NCI-H226 (cell line): ENCODE data around the gene GAS2L2.

ENCODE experiments used
- DNase-seq: peaks from one replicate; pipeline ENCODE4 v3.0.0-alpha.2; 2015

Gene GAS2L2

GRCh38 chr17:35752945-35753764 is at the start of gene GAS2L2:
Gene GAS2L2 (minus strand): TSS chr17:35753239. CDS start chr17:35752850, 389 bp downstream.
- DNase-seq: no peak

DNA sequence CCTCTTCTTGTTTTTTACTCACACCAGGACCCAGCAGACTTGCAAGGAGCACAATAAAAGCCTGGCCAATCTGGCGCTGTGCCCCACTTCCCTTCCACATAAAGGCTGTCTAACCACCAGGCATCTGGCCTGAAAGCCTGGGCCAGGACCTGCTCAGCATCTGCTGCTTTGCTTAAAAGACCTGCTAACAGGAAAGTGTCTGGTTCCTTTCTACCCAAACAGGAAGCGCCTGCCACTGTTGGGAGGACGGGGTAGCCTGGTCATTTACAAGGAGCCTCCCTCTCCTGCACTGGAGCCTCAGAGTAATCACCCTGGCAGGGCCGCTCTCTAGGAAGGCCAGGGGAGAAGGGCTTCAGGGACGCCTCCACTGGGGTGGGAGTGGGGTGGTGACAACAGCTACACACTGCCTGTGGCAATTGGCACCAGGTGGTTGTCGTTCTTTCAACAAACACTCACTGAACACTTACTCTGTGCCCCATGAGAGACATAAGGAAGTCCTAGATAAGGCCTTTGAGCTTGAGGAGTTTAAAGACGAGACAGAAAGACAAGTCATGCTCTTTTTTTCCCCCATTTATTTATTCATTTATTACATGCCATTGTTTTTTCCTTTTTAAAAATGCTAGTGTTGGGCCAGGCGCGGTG is 48.7 kb upstream of the GAS2L2 start:
- no peak for DNase-seq

GRCh38 chr17:35799942-35800341 is 46.9 kb upstream of the GAS2L2 start:
- peak; percentile 94 for DNase-seq

DNA sequence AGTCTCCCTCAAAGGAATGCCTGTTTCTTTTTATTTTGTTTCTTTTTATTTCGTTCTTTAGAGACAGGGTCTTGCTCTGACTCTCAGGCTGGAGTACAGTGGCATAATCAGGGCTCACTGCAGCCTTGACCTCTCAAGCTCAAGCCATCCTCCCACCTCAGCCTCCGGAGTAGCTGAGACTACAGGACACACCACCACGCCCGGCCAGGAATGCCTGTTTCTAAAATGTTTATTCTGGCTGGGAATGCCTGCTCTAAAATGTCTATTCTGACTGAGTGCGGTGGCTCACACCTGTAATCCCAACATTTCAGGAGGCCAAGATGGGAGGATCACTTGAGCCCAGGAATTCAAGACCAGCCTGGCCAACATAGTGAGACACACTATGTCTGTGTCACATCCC is 44.9 kb upstream of the GAS2L2 start:
- DNase-seq: no peak

DNA sequence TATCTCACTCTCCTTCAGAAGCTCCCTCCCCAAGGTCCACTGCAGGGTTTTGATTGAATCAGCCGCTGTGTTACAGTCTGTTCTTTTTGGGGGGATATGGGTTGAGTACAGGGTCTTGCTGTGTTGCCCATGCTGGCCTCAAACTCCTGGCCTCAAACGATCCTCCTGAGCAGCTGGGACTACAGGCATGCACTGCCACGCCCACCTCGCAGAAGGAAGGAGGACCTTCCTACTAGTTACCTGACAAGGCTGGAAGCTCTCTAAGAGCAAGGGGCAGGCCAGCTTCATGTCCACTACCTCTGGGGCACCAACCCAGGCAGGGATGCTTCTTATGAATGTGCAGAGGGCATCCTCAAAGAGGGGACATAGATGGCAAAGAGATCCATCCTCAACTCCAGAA is 44.3 kb upstream of the GAS2L2 start:
- DNase-seq: no peak

DNA sequence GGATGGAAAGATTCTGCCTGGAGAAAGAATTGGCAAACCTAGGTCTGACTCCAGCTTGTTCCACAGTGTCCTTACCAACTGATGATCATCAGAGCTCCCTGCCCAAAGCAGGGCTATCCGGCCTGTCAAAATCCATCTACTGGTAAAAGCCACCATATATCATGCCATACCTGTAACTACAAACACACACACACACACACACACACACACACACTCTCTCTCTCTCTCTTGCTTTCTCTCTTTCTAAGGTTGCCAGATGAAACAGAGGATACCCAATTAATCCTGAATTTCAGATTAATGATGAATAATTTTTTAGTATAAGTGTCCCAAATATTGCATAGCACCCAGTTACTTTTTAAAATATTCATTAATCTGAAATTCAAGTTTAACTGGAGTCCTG is 43.9 kb upstream of the GAS2L2 start:
- no peak for DNase-seq

DNA sequence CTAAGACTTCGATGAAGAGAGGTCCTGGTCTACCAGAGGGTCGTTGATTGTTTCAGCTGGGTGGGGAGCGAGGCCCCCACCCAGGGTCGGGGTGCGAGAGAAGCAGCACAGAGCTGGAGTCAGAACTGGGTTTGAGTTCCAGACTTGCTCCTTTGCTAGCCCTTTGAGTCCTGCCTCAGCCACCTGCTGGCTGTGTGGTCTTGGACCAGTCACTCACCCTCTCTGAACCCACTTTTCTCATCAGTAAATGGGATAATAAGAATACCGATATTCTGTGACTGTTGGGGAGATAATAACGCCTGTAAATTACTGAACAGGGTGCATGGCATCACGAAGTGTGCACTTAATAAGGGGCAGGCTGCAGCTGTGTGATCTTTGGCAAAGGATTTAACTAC is 42.8 kb upstream of the GAS2L2 start:
- no peak for DNase-seq

- no peak for DNase-seq
Measured at GRCh38 chr17:35795007-35795870, 42.2 kb upstream of the GAS2L2 start, which contains the start of gene MMP28. Gene MMP28 (minus strand): TSS chr17:35795641. CDS start chr17:35795377, 264 bp downstream.

GRCh38 chr17:35793257-35793656 is 40.2 kb upstream of the GAS2L2 start:
- no peak for DNase-seq

DNA sequence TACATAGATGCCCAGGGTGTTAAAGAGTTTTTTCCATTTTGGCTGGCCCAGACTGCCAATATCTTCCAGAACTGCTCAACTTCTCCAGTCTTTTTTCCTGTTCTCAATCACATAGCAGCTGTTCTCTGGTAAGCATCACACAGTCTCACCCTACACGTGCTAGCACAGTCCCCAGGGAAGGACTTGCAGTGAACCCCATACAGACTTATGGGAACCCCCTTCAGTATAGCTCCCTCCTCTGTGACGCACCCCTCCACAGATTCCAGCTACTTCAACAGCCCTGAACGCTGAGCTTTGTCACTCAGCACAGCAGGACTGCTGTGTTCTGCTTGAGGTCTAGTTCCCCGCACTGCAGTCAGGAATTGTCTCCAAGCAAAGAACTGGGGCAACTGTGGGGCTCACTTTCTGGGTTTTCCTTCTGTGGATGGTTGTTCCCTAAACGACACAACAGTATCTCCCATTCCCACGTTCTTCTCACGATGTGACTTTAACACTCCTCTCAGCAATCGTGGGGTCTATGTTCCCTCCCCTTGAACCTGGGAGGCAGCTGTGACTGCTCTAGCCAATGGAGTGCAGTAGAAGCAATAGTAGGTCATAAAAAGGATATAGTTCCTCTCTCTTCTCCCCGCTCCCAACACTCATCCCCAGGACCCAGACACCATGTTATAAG is 38.8 kb upstream of the GAS2L2 start:
- no peak for DNase-seq

- DNase-seq: peak; percentile 18
Measured at GRCh38 chr17:35790841-35791240, 37.8 kb upstream of the GAS2L2 start.

GRCh38 chr17:35788477-35789368 is 35.7 kb upstream of the GAS2L2 start:
- DNase-seq: peak; percentile 90

- DNase-seq: no peak
Measured at GRCh38 chr17:35786941-35787432, 33.9 kb upstream of the GAS2L2 start.

GRCh38 chr17:35784895-35785294 is 31.9 kb upstream of the GAS2L2 start:
- DNase-seq: peak; percentile 13

DNA sequence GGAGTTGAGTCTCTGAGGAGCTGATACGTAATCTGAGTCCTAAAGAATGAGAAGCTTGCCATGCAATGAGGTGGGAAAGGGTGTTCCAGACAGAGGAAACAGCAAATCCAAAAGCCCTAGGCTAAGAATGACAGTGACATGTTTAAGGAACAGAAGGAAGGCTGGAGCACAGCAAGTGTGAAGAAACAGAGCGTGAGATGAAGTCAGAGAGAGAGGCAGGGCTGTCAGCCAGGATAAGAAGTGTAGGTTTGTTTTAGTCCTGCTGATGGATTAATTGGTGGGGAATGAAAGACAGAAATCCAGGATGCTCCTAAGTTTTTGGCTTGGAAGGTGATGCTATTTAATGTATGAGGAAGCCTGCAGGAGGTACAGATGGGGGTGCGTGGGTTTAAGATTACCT is 27.9 kb upstream of the GAS2L2 start:
- no peak for DNase-seq

DNA sequence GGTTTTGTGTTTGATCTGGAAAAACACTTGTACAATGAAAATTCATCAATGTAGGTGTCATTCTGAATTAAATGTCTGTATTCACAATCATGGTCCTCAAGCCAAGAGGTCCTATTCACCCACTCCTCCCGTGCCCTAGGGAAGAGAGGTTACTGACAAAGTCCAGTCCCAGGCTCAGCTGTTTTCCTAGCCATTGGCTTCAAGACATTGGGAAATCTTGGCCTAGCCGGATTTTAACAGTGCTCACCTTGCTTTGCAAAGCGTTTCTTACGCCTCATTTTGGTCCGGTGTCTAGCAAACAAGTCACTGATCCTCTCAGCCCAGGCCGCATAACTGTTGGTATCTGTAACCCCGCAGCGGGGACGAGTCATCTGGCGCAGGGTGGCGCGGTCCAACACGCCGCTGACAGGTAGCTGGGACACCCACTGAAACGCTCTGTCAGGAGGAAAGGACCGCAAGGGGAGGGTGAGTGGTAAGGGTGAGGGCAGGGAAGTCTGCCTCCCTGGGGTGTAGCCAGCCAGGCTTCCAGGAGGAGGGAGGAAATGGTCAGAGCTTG is 25.7 kb upstream of the GAS2L2 start:
- DNase-seq: no peak

DNA sequence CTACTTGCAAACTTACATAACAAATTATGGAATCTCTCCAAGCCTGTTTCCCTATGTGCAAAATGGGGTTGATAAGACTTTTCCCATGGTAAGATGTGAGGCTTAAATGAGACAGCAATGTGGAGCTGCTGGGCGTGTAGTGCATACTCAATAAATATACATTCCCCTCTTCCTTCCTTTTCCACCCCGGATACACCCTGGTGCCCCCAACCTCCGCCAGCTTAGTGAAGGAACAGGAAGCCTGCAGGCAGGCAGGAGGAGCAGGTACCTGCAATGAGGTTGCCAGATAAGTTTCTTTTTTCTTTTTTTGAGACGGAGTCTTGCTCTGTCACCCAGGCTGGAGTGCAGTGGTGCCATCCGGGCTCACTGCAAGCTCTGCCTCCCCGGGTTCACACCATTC is 22.5 kb upstream of the GAS2L2 start:
- DNase-seq: no peak

GRCh38 chr17:35775039-35775438 is 22.0 kb upstream of the GAS2L2 start:
- no peak for DNase-seq

DNA sequence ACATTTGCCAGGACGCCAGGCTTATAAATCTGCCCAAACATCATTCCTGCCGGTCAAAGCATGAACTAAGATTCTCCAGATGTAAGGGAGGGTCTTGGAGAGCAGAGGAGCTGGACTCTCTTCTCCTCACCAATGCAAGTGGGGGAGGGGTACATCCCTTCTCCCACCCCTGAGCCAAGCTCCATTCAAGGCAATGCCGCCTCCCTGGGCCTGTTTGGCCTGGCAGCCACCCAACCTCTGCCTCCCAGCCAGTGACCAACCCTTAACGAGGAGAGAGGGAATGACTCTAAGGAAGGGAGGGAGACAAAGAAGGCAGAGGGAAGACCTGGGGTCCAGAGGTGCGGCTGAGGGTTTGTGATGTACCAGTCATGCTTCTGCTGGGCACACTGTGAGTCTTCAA is 21.5 kb upstream of the GAS2L2 start:
- no peak for DNase-seq

DNA sequence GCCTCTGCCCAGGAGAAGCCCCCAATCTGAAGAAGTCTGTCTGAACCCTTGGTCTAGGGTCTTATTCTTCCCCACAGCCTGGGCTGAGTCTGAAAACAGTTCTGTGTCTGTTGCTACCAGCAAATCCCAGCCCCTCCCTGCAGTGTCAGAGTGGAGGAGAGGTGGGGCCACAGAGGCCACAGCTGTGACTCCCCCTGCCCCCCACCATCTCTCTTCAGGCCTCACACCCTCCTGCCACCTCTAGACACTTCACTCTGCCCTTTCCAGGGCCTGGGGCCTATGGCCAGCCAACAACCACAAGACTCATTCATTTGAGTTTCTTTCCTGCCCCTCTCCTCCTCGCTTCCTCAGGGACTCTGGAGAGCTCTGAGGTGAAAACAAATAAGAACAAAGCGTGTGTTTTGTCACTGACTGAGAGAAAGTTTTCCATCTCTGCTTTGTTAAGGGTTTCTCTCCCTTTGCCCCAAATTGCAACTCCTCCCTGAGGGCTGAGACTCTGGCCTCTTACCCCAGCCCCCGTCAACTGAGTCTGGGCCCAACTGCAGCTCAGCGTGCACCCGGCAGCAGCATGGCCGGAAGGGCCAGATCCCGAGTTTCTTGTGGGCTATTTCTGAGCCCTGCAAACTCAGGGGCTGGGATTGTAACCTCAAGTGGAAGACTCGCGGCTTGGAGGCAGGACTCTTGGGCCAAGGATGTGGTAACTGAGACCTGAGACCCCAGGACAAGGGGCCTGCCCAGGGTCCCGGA is 20.8 kb upstream of the GAS2L2 start:
- DNase-seq: no peak

DNA sequence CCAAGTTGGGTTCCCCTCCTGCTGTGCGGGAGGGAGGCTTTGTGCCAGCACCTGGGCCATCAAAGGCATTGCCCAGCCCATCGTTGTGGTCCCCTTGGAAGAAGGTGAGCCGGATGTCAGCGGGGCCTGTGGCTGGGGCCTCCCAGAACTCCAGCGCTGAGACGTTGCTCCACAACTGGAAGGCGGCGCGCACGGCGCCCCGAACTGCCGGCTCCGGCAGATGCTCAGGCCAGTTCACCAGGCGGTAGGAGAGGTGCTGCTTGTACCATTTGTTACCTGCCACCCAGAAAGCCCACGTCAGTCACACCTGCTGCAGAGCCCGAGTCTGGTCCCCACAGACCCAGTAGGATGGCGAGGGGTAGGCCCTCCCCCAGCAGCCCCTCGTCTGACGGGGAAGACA is 20.1 kb upstream of the GAS2L2 start:
- DNase-seq: no peak
